DND-41 (cell line): ENCODE measurements around the gene PLK5.

Experiments used
- ATAC-seq: fragments of 200-7000 bp; cut with Tn5 transposase; 3 replicates; pipeline ENCODE4 v1.9.1; 2021; ENCODE audit warnings: low read depth; ENCODE audit not compliant: insufficient read depth
- DNase-seq: peaks from one replicate; pipeline ENCODE4 v3.0.0-alpha.2; 2020
- H2AFZ ChIP-seq: 2 replicates; pipeline ENCODE4 v1.6.0; 2012; ENCODE audit warnings: low read depth, low read length
- H3K27ac ChIP-seq: 2 replicates; pipeline ENCODE4 v1.5.1; 2012; ENCODE audit warnings: low read length, inconsistent platforms
- H3K27me3 ChIP-seq: fragments of 200-600 bp; sonication (generic); 2 replicates; pipeline ENCODE4 v1.6.0; 2012; ENCODE audit warnings: low read length, mild to moderate bottlenecking, inconsistent platforms; ENCODE audit not compliant: insufficient read depth, poor library complexity
- H3K36me3 ChIP-seq: 2 replicates; pipeline ENCODE4 v1.5.1; 2012; ENCODE audit warnings: low read length, inconsistent platforms; ENCODE audit not compliant: insufficient read depth
- H3K4me1 ChIP-seq: 2 replicates; pipeline ENCODE4 v1.5.1; 2012; ENCODE audit warnings: mild to moderate bottlenecking, low read length; ENCODE audit not compliant: insufficient read depth
- H3K4me2 ChIP-seq: 2 replicates; pipeline ENCODE4 v1.6.0; 2012; ENCODE audit warnings: mild to moderate bottlenecking, moderate library complexity, low read length, inconsistent platforms; ENCODE audit not compliant: insufficient read depth
- H3K4me3 ChIP-seq, 2 experiments: fragments of 200-600 bp in 1 of 2; shearing (Covaris generic) in 1 of 2; 2 replicates each; pipeline ENCODE4 v1.5.1; 2012 to 2016; ENCODE audit warnings: inconsistent platforms in 2 of 2, low read length in 2 of 2, mild to moderate bottlenecking in 2 of 2, low read depth in 1 of 2, moderate library complexity in 1 of 2
- H3K79me2 ChIP-seq: 2 replicates; pipeline ENCODE4 v1.6.0; 2012; ENCODE audit warnings: low read length, inconsistent platforms; ENCODE audit not compliant: insufficient read depth
- H3K9ac ChIP-seq: 2 replicates; pipeline ENCODE4 v1.6.0; 2012; ENCODE audit warnings: low read depth, mild to moderate bottlenecking, inconsistent platforms, low read length, moderate library complexity
- H3K9me3 ChIP-seq: 2 replicates; pipeline ENCODE4 v1.5.1; 2012; ENCODE audit warnings: low read length, moderate library complexity, mild to moderate bottlenecking, inconsistent platforms; ENCODE audit not compliant: insufficient read depth, severe bottlenecking
- H4K20me1 ChIP-seq: 2 replicates; pipeline ENCODE4 v1.6.0; 2012; ENCODE audit warnings: low read length; ENCODE audit not compliant: insufficient read depth
- CTCF ChIP-seq: IDR thresholded peaks from 2 replicates; pipeline ENCODE4 v1.5.1; 2012; ENCODE audit warnings: borderline replicate concordance, low read length, moderate library complexity, mild to moderate bottlenecking; ENCODE audit not compliant: poor library complexity, severe bottlenecking; ENCODE audit errors: extremely low read depth
- EZH2 ChIP-seq: IDR thresholded peaks from 3 replicates; pipeline ENCODE4 v1.6.1; 2012; ENCODE audit warnings: borderline replicate concordance, low read depth, mild to moderate bottlenecking, moderate library complexity, low read length, inconsistent platforms; ENCODE audit not compliant: severe bottlenecking

The PLK5 gene

GRCh38 chr19:1560286-1560882 is 36.5 kb downstream of the PLK5 start:
- Histone ChIP-seq H3K4me2 (no peak overlapping the region), H3K4me3 (no peak overlapping the region), H2AFZ (no peak overlapping the region), H3K79me2 (peaks cover 61% of the 10 kb centered on the region), H3K36me3 (peaks cover 14% of the 10 kb centered on the region), H4K20me1 (peaks cover 58% of the 10 kb centered on the region), H3K27me3 (no peaks in the 10 kb centered on the region), H3K27ac (no peak overlapping the region), H3K9ac (no peak overlapping the region), H3K9me3 (no peaks in the 10 kb centered on the region), H3K4me1 (peaks cover 2% of the 10 kb centered on the region)
- DNase-seq = no peak
- TF ChIP-seq CTCF (no peak), EZH2 (no peak)
- ATAC-seq = no peak

- H3K4me3 ChIP-seq = no peak overlapping the region
- H3K4me2 ChIP-seq = no peak overlapping the region
- H3K9ac ChIP-seq = no peak overlapping the region
- DNase-seq = no peak
- peaks cover 12% of the 10 kb centered on the region for H3K4me1 ChIP-seq
- H3K79me2 ChIP-seq = peaks cover 71% of the 10 kb centered on the region
- ATAC-seq = no peak
- no peak overlapping the region for H3K27ac ChIP-seq
- peaks cover 67% of the 10 kb centered on the region for H4K20me1 ChIP-seq
- no peak overlapping the region for H2AFZ ChIP-seq
- H3K9me3 ChIP-seq = no peaks in the 10 kb centered on the region
- H3K36me3 ChIP-seq = peaks cover 20% of the 10 kb centered on the region
- H3K27me3 ChIP-seq = no peaks in the 10 kb centered on the region
- TF ChIP-seq CTCF = no peak
- no peak for TF ChIP-seq EZH2
Measured at GRCh38 chr19:1561236-1561842, 37.5 kb downstream of the PLK5 start.

GRCh38 chr19:1563251-1563650 is 39.4 kb downstream of the PLK5 start:
- Histone ChIP-seq H3K27ac (no peak overlapping the region), H3K27me3 (no peaks in the 10 kb centered on the region), H3K9me3 (no peaks in the 10 kb centered on the region), H3K9ac (no peak overlapping the region), H3K79me2 (peaks cover 79% of the 10 kb centered on the region), H3K4me3 (no peak overlapping the region), H3K36me3 (peaks cover 12% of the 10 kb centered on the region; the same call in 1 of the 2 replicates), H4K20me1 (peaks cover 63% of the 10 kb centered on the region), H3K4me2 (no peak overlapping the region), H3K4me1 (peaks cover 21% of the 10 kb centered on the region), H2AFZ (no peak overlapping the region)
- ATAC-seq (no peak), DNase-seq (no peak)
- no peak for TF ChIP-seq CTCF
- no peak for TF ChIP-seq EZH2
